Stomach (tissue), 9 donors: ENCODE measurements around the gene DUSP28. TPM values are rescaled to one million over a fixed set of nuclear protein-coding genes. Genes with fewer than 3 reads are reported as not detected.
"Not testable (repeated sequence)": the region's sequence is repeated elsewhere in the genome, so short reads cannot be mapped to it uniquely, and the experiment has no call there.

Source experiments
- DNase-seq, 2 donors: peaks; one replicate each; pipeline versions ENCODE4 v3.0.0 to v3.0.0-alpha.2; 2013 to 2019
- H3K27ac ChIP-seq, 5 donors: fragments of 200-600 bp in 4 of 5; sonication (generic) in 4 of 5; one replicate each; pipeline ENCODE4 v1.5.1; 2013 to 2019; ENCODE audit warnings: mild to moderate bottlenecking in 1 of 5, moderate library complexity in 1 of 5
- H3K27me3 ChIP-seq, 3 donors: fragments of 200-600 bp; sonication (generic); one replicate each; pipeline ENCODE4 v1.5.1; 2017 to 2019; ENCODE audit warnings: mixed run types in 1 of 3
- H3K36me3 ChIP-seq, 4 donors: fragments of 200-600 bp; sonication (generic); 1 replicate in 3 of 4; 2 replicates in 1 of 4; pipeline ENCODE4 v1.5.1; 2016 to 2019
- H3K4me1 ChIP-seq, 4 donors: fragments of 200-600 bp; sonication (generic); one replicate each; pipeline ENCODE4 v1.5.1; 2016 to 2019
- H3K4me3 ChIP-seq, 4 donors: fragments of 200-600 bp; sonication (generic) in 3 of 4; one replicate each; pipeline ENCODE4 v1.5.1; 2016 to 2019; ENCODE audit warnings: mild to moderate bottlenecking in 1 of 4
- H3K9me3 ChIP-seq, 4 donors: fragments of 200-600 bp; sonication (generic); one replicate each; pipeline ENCODE4 v1.5.1; 2016 to 2019
- CTCF ChIP-seq, 7 experiments: fragments of 450-650 bp in 4 of 7; fragments of 200-600 bp in 3 of 7; sonication (generic) in 3 of 7; IDR thresholded peaks; one replicate each; pipeline ENCODE4 v1.5.1; 2016 to 2019; ENCODE audit warnings: antibody characterized with exemption in 7 of 7, control low read depth in 2 of 7, mild to moderate bottlenecking in 1 of 7
- EP300 ChIP-seq: sonication (generic); formaldehyde crosslinking; IDR thresholded peaks from one replicate; pipeline ENCODE4 v1.6.1; 2017; ENCODE audit warnings: antibody characterized with exemption
- POLR2A ChIP-seq, 4 donors: fragments of 450-650 bp; IDR thresholded peaks; one replicate each; pipeline ENCODE4 v1.6.1; 2016; ENCODE audit warnings: antibody characterized with exemption in 4 of 4, control low read depth in 2 of 4, mild to moderate bottlenecking in 1 of 4, moderate library complexity in 1 of 4
- POLR2AphosphoS5 ChIP-seq, 3 donors: sonication (generic); formaldehyde crosslinking; IDR thresholded peaks; one replicate each; pipeline ENCODE4 v1.6.1; 2016; ENCODE audit warnings: antibody characterized with exemption in 3 of 3
- WGBS, 5 donors: extraction: QIAGEN DNeasy Blood & Tissue Kit in 3 of 5; methylation state at CpG; one replicate each; pipeline versions ENCODE4 v1.1.5 to v1.1.7; 2013 to 2018; 5-methylcytosine and 5-hydroxymethylcytosine counted together
- intact Hi-C: fragments of 100-400 bp; cut with DNase I; formaldehyde crosslinking; loops from one replicate; pipeline ENCODE4 v1.15.1; 2023; ENCODE audit warnings: low total_unique reads
- polyA plus RNA-seq, 3 donors: library from polyadenylated mRNA; stranded (reverse); fragments of 200-250 nt; gene quantifications; one replicate each; pipeline ENCODE4 v1.2.3, GENCODE V29; 2013
- total RNA-seq, 5 donors: library from RNA; depleted of rRNA; stranded (reverse); fragments of >200 nt; gene quantifications; one replicate each; pipeline versions ENCODE4 v1.1.0 to v1.2.3, GENCODE V29; 2014 to 2016
- donor health status: healthy with polysubstance abuse.
- donor health status: Bipolar disorder and iron deficiency.
- donor health status: healthy.

The DUSP28 gene
- total and polyA plus RNA-seq, 8 donors: 1.3 to 71.5 (median 4.0) TPM

- peak; percentile 99 to 100 for DNase-seq
- no peaks in the 10 kb centered on the region for H3K9me3 ChIP-seq
- TF ChIP-seq EP300 (no peak), POLR2AphosphoS5 (IDR thresholded peaks at IDR 0.05) (peak; percentile 46 to 93 (median 92)), POLR2A (IDR thresholded peaks at IDR 0.05) (peak in 1 of 4 donors; percentile 43), CTCF (IDR thresholded peaks at IDR 0.05) (peak in 4 of 7 experiments; percentile 19 to 41 (median 29))
- peaks cover 51 to 80% (median 70%) of the 10 kb centered on the region in 4 donors for H3K4me1 ChIP-seq
- WGBS, 5 donors: 0 to 2% (median 1%) methylated on average over 16 to 101 of the region's 101 CpGs
- peak overlapping the region; percentile 98 to 99 (median 99) for H3K27ac ChIP-seq
- peaks cover 0 to 3% (median 0%) of the 10 kb centered on the region in 4 donors for H3K36me3 ChIP-seq
- peak overlapping the region; percentile 59 to 81 (median 66) for H3K4me3 ChIP-seq
- intact Hi-C loops: no loop called here
- peaks cover 0 to 9% (median 4%) of the 10 kb centered on the region in 3 donors for H3K27me3 ChIP-seq
These were observed 545 bp downstream of the DUSP28 start for GRCh38 chr2:240560480-240561324.

- Histone ChIP-seq H3K9me3 (no peaks in the 10 kb centered on the region), H3K4me3 (peak overlapping the region; percentile 59 to 81 (median 66)), H3K36me3 (peaks cover 0 to 3% (median 0%) of the 10 kb centered on the region in 4 donors), H3K27me3 (peaks cover 0 to 9% (median 4%) of the 10 kb centered on the region in 3 donors), H3K27ac (peak overlapping the region; percentile 96 to 99 (median 98)), H3K4me1 (peaks cover 59 to 87% (median 77%) of the 10 kb centered on the region in 4 donors)
- peak in 2 of 3 donors; percentile 9 to 32 for TF ChIP-seq POLR2AphosphoS5 (IDR thresholded peaks at IDR 0.05)
- no peak for TF ChIP-seq CTCF (IDR thresholded peaks at IDR 0.05)
- no peak for TF ChIP-seq POLR2A (IDR thresholded peaks at IDR 0.05)
- TF ChIP-seq EP300: no peak
- intact Hi-C loops: no loop called here
- peak in 1 of 2 donors; percentile 55 for DNase-seq
- WGBS, 5 donors: 7 to 28% (median 13%) methylated on average over 9 to 14 of the region's 14 CpGs
These were observed 1.3 kb downstream of the DUSP28 start for GRCh38 chr2:240561325-240561971.

- H3K9me3 ChIP-seq, DNase-seq, H3K36me3 ChIP-seq, H3K4me3 ChIP-seq, H3K27me3 ChIP-seq, intact Hi-C loops: not testable (repeated sequence)
- Histone ChIP-seq H3K4me1 (peaks cover 58 to 88% (median 77%) of the 10 kb centered on the region in 4 donors), H3K27ac (peak overlapping the region in 2 of 5 donors; percentile 23 to 29)
- 91 to 97% (median 96%) methylated on average over 17 of the region's 17 CpGs for WGBS, 5 donors
These were observed 3.1 kb downstream of the DUSP28 start for GRCh38 chr2:240563231-240563630.

- intact Hi-C loops: no loop called here
- H3K4me1 ChIP-seq: peaks cover 54 to 82% (median 71%) of the 10 kb centered on the region in 4 donors
- H3K27me3 ChIP-seq: no peaks in the 10 kb centered on the region
- peak overlapping the region; percentile 57 to 98 (median 96) for H3K27ac ChIP-seq
- DNase-seq: no peak
- H3K4me3 ChIP-seq: no peak overlapping the region
- TF ChIP-seq POLR2AphosphoS5 (IDR thresholded peaks at IDR 0.05): no peak
- WGBS, 5 donors: 91 to 94% (median 93%) methylated on average over 12 of the region's 12 CpGs
- H3K36me3 ChIP-seq: peaks cover 0 to 3% (median 0%) of the 10 kb centered on the region in 4 donors
- H3K9me3 ChIP-seq: no peaks in the 10 kb centered on the region
These were observed 3.9 kb downstream of the DUSP28 start for GRCh38 chr2:240563951-240564560.
